OCI-LY1 (cell line): ENCODE results near the gene PTPN21.

Experiments
- H2AFZ ChIP-seq: fragments of 200-600 bp; sonication (generic), shearing (Covaris generic); 2 replicates; pipeline ENCODE4 v1.6.0; 2014; ENCODE audit warnings: antibody characterized with exemption, mild to moderate bottlenecking, low read length
- H3F3A ChIP-seq: fragments of 200-600 bp; sonication (generic), shearing (Covaris generic); 2 replicates; pipeline ENCODE4 v1.6.0; 2014; ENCODE audit warnings: mild to moderate bottlenecking, antibody characterized with exemption, low read length, moderate library complexity; ENCODE audit not compliant: insufficient read depth
- H3K27ac ChIP-seq: fragments of 200-600 bp; sonication (generic); 2 replicates; pipeline ENCODE4 v1.5.1; 2014; ENCODE audit warnings: low read length, mixed run types, mild to moderate bottlenecking, low read depth; ENCODE audit not compliant: poor library complexity, severe bottlenecking
- H3K27me3 ChIP-seq: fragments of 200-600 bp; sonication (generic); 2 replicates; pipeline ENCODE4 v1.6.0; 2014; ENCODE audit warnings: antibody characterized with exemption, mild to moderate bottlenecking, low read length, moderate library complexity; ENCODE audit not compliant: insufficient read depth
- H3K36me3 ChIP-seq: fragments of 200-600 bp; sonication (generic); 2 replicates; pipeline ENCODE4 v1.6.1; 2014; ENCODE audit warnings: mild to moderate bottlenecking, antibody characterized with exemption, low read length, moderate library complexity, mixed read lengths; ENCODE audit not compliant: insufficient read depth
- H3K4me1 ChIP-seq: fragments of 200-600 bp; sonication (generic); 2 replicates; pipeline ENCODE4 v1.5.1; 2014; ENCODE audit warnings: mild to moderate bottlenecking, low read length, moderate library complexity; ENCODE audit not compliant: insufficient read depth, severe bottlenecking
- H3K4me2 ChIP-seq: fragments of 200-600 bp; sonication (generic), shearing (Covaris generic); 2 replicates; pipeline ENCODE4 v1.6.1; 2014; ENCODE audit warnings: low read length
- H3K4me3 ChIP-seq: fragments of 200-600 bp; sonication (generic); 2 replicates; pipeline ENCODE4 v1.5.1; 2014; ENCODE audit warnings: low read length, low read depth, mild to moderate bottlenecking, mixed read lengths; ENCODE audit not compliant: poor library complexity, severe bottlenecking
- H3K79me2 ChIP-seq: fragments of 200-600 bp; shearing (Covaris generic); 2 replicates; pipeline ENCODE4 v1.6.1; 2016; ENCODE audit warnings: mixed run types, low read length, mixed read lengths; ENCODE audit not compliant: insufficient read depth
- H3K9ac ChIP-seq: fragments of 200-600 bp; sonication (generic), shearing (Covaris generic); 2 replicates; pipeline ENCODE4 v1.6.1; 2014; ENCODE audit warnings: mild to moderate bottlenecking, low read length, mixed read lengths
- H3K9me2 ChIP-seq: fragments of 200-600 bp; sonication (generic), shearing (Covaris generic); 2 replicates; pipeline ENCODE4 v1.6.1; 2014; ENCODE audit warnings: low read depth, mild to moderate bottlenecking, low read length, mixed read lengths
- H3K9me3 ChIP-seq: fragments of 200-600 bp; shearing (Covaris generic); 2 replicates; pipeline ENCODE4 v1.6.1; 2014; ENCODE audit warnings: low read length, mixed read lengths
- H4K20me1 ChIP-seq: fragments of 200-600 bp; sonication (generic), shearing (Covaris generic); 2 replicates; pipeline ENCODE4 v1.6.0; 2016; ENCODE audit warnings: mild to moderate bottlenecking, low read length; ENCODE audit not compliant: insufficient read depth
- CTCF ChIP-seq: fragments of 200-600 bp; sonication (generic), shearing (Covaris generic); IDR thresholded peaks from 2 replicates; pipeline ENCODE4 v1.5.1; 2017; ENCODE audit warnings: mild to moderate bottlenecking, antibody characterized with exemption, low read length, moderate library complexity, mixed read lengths
- EZH2 ChIP-seq: fragments of 200-600 bp; sonication (generic), shearing (Covaris generic); IDR thresholded peaks from 2 replicates; pipeline ENCODE4 v1.8.0; 2017; ENCODE audit warnings: borderline replicate concordance, mixed run types, mild to moderate bottlenecking, antibody characterized with exemption, low read length, moderate library complexity, mixed read lengths

Gene PTPN21

GRCh38 chr14:88554457-88555286, at the start of gene PTPN21:
Gene PTPN21, minus strand, starts transcription at chr14:88555007. Its CDS starts 4,590 bp downstream, at chr14:88550417.
- no peaks in the 10 kb centered on the region for H3F3A ChIP-seq
- peak within 1 kb of the TSS; percentile 63 for H3K4me3 ChIP-seq
- peak within 1 kb of the TSS; percentile 43; the same call in 1 of the 2 replicates for H3K9ac ChIP-seq
- TF ChIP-seq CTCF (no peak), EZH2 (no peak)
- H3K27ac ChIP-seq: no peak within 1 kb of the TSS
- peaks cover 5% of the 10 kb centered on the region for H3K4me1 ChIP-seq
- H3K4me2 ChIP-seq: peak within 1 kb of the TSS; percentile 81
- no peaks in the 10 kb centered on the region for H3K36me3 ChIP-seq
- H3K79me2 ChIP-seq: no peaks in the 10 kb centered on the region
- H3K9me2 ChIP-seq: no peaks in the 10 kb centered on the region
- no peaks in the 10 kb centered on the region; the same call in 1 of the 2 replicates for H3K27me3 ChIP-seq
- H3K9me3 ChIP-seq: no peaks in the 10 kb centered on the region
- no peak within 1 kb of the TSS for H2AFZ ChIP-seq
- no peaks in the 10 kb centered on the region for H4K20me1 ChIP-seq

- H2AFZ ChIP-seq: no peak overlapping the region
- H3K4me1 ChIP-seq: peaks cover 8% of the 10 kb centered on the region
- H3K79me2 ChIP-seq: no peaks in the 10 kb centered on the region
- no peaks in the 10 kb centered on the region for H3K9me3 ChIP-seq
- H3K27me3 ChIP-seq: no peaks in the 10 kb centered on the region
- H3K4me2 ChIP-seq: no peak overlapping the region
- H4K20me1 ChIP-seq: no peaks in the 10 kb centered on the region
- no peaks in the 10 kb centered on the region for H3K9me2 ChIP-seq
- H3K27ac ChIP-seq: no peak overlapping the region
- no peak for TF ChIP-seq CTCF
- TF ChIP-seq EZH2: no peak
- H3K4me3 ChIP-seq: no peak overlapping the region
- no peaks in the 10 kb centered on the region for H3F3A ChIP-seq
- no peak overlapping the region for H3K9ac ChIP-seq
- peaks cover 71% of the 10 kb centered on the region for H3K36me3 ChIP-seq
Observed at GRCh38 chr14:88604212-88604611, 49.4 kb upstream of the PTPN21 start.

GRCh38 chr14:88599761-88600439, 45.1 kb upstream of the PTPN21 start:
- TF ChIP-seq CTCF: no peak
- no peak for TF ChIP-seq EZH2
- Histone ChIP-seq H4K20me1 (no peaks in the 10 kb centered on the region), H2AFZ (no peak overlapping the region), H3K27ac (no peak overlapping the region), H3K36me3 (peaks cover 68% of the 10 kb centered on the region; the same call in 1 of the 2 replicates), H3K9me3 (no peaks in the 10 kb centered on the region), H3K4me3 (no peak overlapping the region), H3K9me2 (no peaks in the 10 kb centered on the region), H3F3A (no peaks in the 10 kb centered on the region; the same call in 1 of the 2 replicates), H3K27me3 (no peaks in the 10 kb centered on the region), H3K4me2 (no peak overlapping the region), H3K4me1 (peaks cover 8% of the 10 kb centered on the region), H3K79me2 (no peaks in the 10 kb centered on the region), H3K9ac (no peak overlapping the region)
